Adrenal gland (tissue), 12 donors: ENCODE measurements around the gene LBX1. TPM values are rescaled to one million over a fixed set of nuclear protein-coding genes. Genes with fewer than 3 reads are reported as not detected.

ENCODE experiments used
- DNase-seq, 7 donors: peaks; one replicate each; pipeline ENCODE4 v3.0.0-alpha.2; 2019 to 2020
- H3K27ac ChIP-seq, 5 donors: fragments of 200-600 bp; sonication (generic) in 4 of 5; 1 replicate in 3 of 5; 2 replicates in 2 of 5; pipeline versions ENCODE4 v1.5.1 to v1.8.0; 2016 to 2020; ENCODE audit warnings: mild to moderate bottlenecking in 1 of 5
- H3K27me3 ChIP-seq: fragments of 200-600 bp; 2 replicates; pipeline ENCODE4 v1.8.0; 2021
- H3K36me3 ChIP-seq, 2 donors: fragments of 200-600 bp; replicated peaks in 1 of 2; 1 replicate in 1 of 2; 2 replicates in 1 of 2; pipeline versions ENCODE4 v1.5.1 to v1.8.0; 2018 to 2022
- H3K4me1 ChIP-seq, 2 donors: fragments of 200-600 bp; replicated peaks in 1 of 2; 1 replicate in 1 of 2; 2 replicates in 1 of 2; pipeline versions ENCODE4 v1.5.1 to v1.8.0; 2018 to 2021
- H3K4me3 ChIP-seq, 4 donors: fragments of 200-600 bp; sonication (generic) in 3 of 4; one replicate each; pipeline ENCODE4 v1.5.1; 2016 to 2018
- H3K9me3 ChIP-seq, 3 donors: fragments of 200-600 bp; sonication (generic) in 1 of 3; replicated peaks in 1 of 3; 1 replicate in 2 of 3; 2 replicates in 1 of 3; pipeline versions ENCODE4 v1.5.1 to v1.8.0; 2016 to 2021
- CTCF ChIP-seq, 6 experiments: fragments of 450-650 bp in 4 of 6; fragments of 200-600 bp in 2 of 6; sonication (generic) in 1 of 6; IDR thresholded peaks; 1 replicate in 5 of 6; 2 replicates in 1 of 6; pipeline versions ENCODE4 v1.5.1 to v1.8.0; 2016 to 2021; ENCODE audit warnings: antibody characterized with exemption in 6 of 6, mild to moderate bottlenecking in 2 of 6, moderate library complexity in 1 of 6
- POLR2A ChIP-seq, 2 donors: fragments of 450-650 bp; IDR thresholded peaks; one replicate each; pipeline ENCODE4 v1.6.1; 2017; ENCODE audit warnings: antibody characterized with exemption in 2 of 2, mild to moderate bottlenecking in 2 of 2, moderate library complexity in 1 of 2
- WGBS, 4 donors: extraction: QIAGEN DNeasy Blood & Tissue Kit in 2 of 4; methylation state at CpG; one replicate each; pipeline versions ENCODE4 v1.1.5 to v1.1.7; 2013 to 2017; 5-methylcytosine and 5-hydroxymethylcytosine counted together
- intact Hi-C, 2 donors: fragments of 100-400 bp; cut with DNase I; formaldehyde crosslinking; loops; one replicate each; pipeline versions ENCODE4 v1.14.1 to v1.15.0; 2022 to 2023
- polyA plus RNA-seq, 3 donors: library from polyadenylated mRNA; stranded (reverse); fragments of 200-250 nt in 2 of 3; fragments of 350-450 nt in 1 of 3; fragmentation: Illumina TruSeq in 1 of 3; extraction: RNeasy Lipid Tissue Mini Kit (QIAGEN cat#74804) in 1 of 3; gene quantifications; one replicate each; pipeline ENCODE4 v1.2.3, GENCODE V29; 2013 to 2014
- total RNA-seq, 9 donors: library from RNA; depleted of rRNA in 4 of 9; stranded (reverse); fragments of >200 nt in 4 of 9; fragments of 120-200 nt in 1 of 9; fragmentation: NEBNext Ultra II Directional in 1 of 9; extraction: Animal tissue kit (Norgen Biotek cat#: 25700) in 1 of 9; gene quantifications; one replicate each; pipeline versions ENCODE4 v1.1.0 to v1.2.4, GENCODE V29; 2013 to 2023
- donor health status: healthy with polysubstance abuse.
- donor health status: Bipolar disorder and iron deficiency.
- donor health status: DM: yes; HTN: yes; CAD: no.
- donor health status: DM: no; HTN: no; CAD: no.
- donor health status: DM: no; HTN: no; CAD: no.
- donor health status: DM: yes; HTN: yes; CAD: no.

The LBX1 gene
- total and polyA plus RNA-seq, 12 donors: 0.14 TPM; not detected in 11

- no peak for TF ChIP-seq CTCF (IDR thresholded peaks at IDR 0.05)
- TF ChIP-seq POLR2A (IDR thresholded peaks at IDR 0.05): no peak
- Histone ChIP-seq H3K27me3 (peaks cover 11% of the 10 kb centered on the region), H3K4me1 (no peaks in the 10 kb centered on the region), H3K9me3 (peaks cover 0 to 6% (median 0%) of the 10 kb centered on the region in 3 donors), H3K27ac (no peak overlapping the region), H3K36me3 (no peaks in the 10 kb centered on the region), H3K4me3 (no peak overlapping the region)
- DNase-seq: no peak
- WGBS, 4 donors: 83 to 92% (median 87%) methylated on average over 4 of the region's 4 CpGs
- intact Hi-C loops: no loop called here
Measured at GRCh38 chr10:101258179-101258885, 29.1 kb upstream of the LBX1 start.

DNA sequence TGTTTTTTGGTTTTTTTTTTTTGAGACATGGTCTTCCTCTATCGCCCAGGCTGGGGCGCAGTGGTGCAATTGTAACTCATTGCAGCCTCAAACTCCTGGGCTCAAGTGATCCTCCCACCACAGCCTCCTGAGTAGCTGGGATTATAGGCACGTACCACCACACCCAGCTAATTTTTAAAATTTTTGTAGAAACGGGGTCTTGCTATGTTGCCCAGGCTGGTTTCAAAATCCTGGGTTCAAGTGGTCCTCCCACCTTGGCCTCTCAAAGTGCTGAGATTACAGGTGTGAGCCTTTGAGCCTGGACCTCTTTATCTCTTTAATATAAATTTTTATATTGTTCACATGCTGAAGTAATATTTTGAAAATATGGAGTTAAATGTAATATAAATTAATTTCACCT is 28.2 kb upstream of the LBX1 start:
- no peaks in the 10 kb centered on the region for H3K4me1 ChIP-seq
- DNase-seq: no peak
- H3K27ac ChIP-seq: no peak overlapping the region
- peaks cover 0 to 6% (median 0%) of the 10 kb centered on the region in 3 donors for H3K9me3 ChIP-seq
- TF ChIP-seq CTCF (IDR thresholded peaks at IDR 0.05): no peak
- TF ChIP-seq POLR2A (IDR thresholded peaks at IDR 0.05): no peak
- WGBS, 4 donors: 75 to 93% (median 88%) methylated on average over 4 of the region's 4 CpGs
- no peak overlapping the region for H3K4me3 ChIP-seq
- intact Hi-C loops: no loop called here
- peaks cover 11% of the 10 kb centered on the region for H3K27me3 ChIP-seq
- H3K36me3 ChIP-seq: no peaks in the 10 kb centered on the region

DNA sequence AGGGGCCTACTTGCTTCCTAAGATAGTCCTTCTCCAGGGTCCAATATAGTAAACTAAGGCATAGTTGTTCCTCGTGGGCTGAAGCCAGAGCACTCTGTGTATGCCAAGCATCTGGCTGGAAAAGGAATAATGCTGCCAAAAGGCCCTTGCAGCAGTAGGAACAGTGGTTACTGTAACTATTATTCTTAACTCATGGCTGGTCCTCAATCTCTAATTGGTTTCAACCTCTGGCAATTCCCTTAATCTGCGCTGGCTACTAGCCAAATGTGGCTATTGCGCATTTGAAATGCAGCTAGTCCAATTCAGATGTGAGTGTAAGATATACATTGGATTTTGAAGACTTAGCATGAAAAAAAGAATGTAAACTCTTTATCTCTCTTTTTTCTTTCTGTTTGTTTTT is 27.8 kb upstream of the LBX1 start:
- Histone ChIP-seq H3K27ac (no peak overlapping the region), H3K4me1 (no peaks in the 10 kb centered on the region), H3K36me3 (no peaks in the 10 kb centered on the region), H3K27me3 (peaks cover 9% of the 10 kb centered on the region), H3K9me3 (peaks cover 0 to 6% (median 0%) of the 10 kb centered on the region in 3 donors), H3K4me3 (no peak overlapping the region)
- intact Hi-C loops: no loop called here
- DNase-seq: no peak
- WGBS, 4 donors: 75 to 84% (median 79%) methylated on average over 3 of the region's 3 CpGs
- TF ChIP-seq POLR2A (IDR thresholded peaks at IDR 0.05): no peak
- TF ChIP-seq CTCF (IDR thresholded peaks at IDR 0.05): no peak

- WGBS, 4 donors: 88 to 97% (median 91%) methylated on average over 1 of the region's 1 CpG
- Histone ChIP-seq H3K9me3 (peaks cover 0 to 6% (median 0%) of the 10 kb centered on the region in 3 donors), H3K4me1 (no peaks in the 10 kb centered on the region), H3K27ac (no peak overlapping the region), H3K27me3 (peaks cover 7% of the 10 kb centered on the region), H3K36me3 (no peaks in the 10 kb centered on the region), H3K4me3 (no peak overlapping the region)
- no peak for DNase-seq
- TF ChIP-seq POLR2A (IDR thresholded peaks at IDR 0.05): no peak
- TF ChIP-seq CTCF (IDR thresholded peaks at IDR 0.05): no peak
- intact Hi-C loops: no loop called here
Measured at GRCh38 chr10:101256387-101256786, 27.1 kb upstream of the LBX1 start.
